ENCODE data around the gene ESRRB. TPM values are rescaled to one million over a fixed set of nuclear protein-coding genes. Genes with fewer than 3 reads are reported as not detected.

ESRRB gene
- total and polyA plus RNA-seq, 8 donors, result 0.58 to 4.6 (median 3.8) TPM; not detected in 2

DNA sequence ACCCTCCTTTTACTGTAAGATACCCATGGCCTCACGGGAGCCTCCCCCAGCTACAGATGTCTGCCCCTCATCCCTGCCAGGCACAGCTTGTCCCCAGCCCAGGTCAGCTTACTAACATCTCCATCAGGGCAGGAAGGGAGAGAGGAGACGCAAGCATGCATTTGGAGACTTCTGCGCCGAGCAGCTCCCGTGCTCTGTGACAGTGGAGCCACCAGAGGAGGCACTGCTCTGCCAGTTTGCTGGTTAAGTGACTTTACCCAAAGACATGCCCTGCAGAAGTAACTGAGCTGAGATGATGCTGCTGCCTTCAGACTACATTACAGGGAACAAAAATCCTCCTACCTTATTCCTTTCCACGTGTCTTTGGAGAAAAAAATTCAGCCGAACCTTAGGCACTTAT, 133.4 kb downstream of the ESRRB start:
- Histone ChIP-seq H3K36me3 (no peaks in the 10 kb centered on the region), H3K27me3 (peaks cover 0 to 37% (median 0%) of the 10 kb centered on the region in 3 donors), H3K27ac (no peak overlapping the region), H3K4me1 (no peaks in the 10 kb centered on the region), H3K4me3 (no peak overlapping the region), H3K9me3 (no peaks in the 10 kb centered on the region)
- 64 to 77% (median 73%) methylated on average over 6 to 7 of the region's 7 CpGs for WGBS, 5 donors
- intact Hi-C loops (cut with DNase I; ENCODE audit: low total_unique reads), result no loop called here
- no peak for DNase-seq
- TF ChIP-seq, protein P1, sequence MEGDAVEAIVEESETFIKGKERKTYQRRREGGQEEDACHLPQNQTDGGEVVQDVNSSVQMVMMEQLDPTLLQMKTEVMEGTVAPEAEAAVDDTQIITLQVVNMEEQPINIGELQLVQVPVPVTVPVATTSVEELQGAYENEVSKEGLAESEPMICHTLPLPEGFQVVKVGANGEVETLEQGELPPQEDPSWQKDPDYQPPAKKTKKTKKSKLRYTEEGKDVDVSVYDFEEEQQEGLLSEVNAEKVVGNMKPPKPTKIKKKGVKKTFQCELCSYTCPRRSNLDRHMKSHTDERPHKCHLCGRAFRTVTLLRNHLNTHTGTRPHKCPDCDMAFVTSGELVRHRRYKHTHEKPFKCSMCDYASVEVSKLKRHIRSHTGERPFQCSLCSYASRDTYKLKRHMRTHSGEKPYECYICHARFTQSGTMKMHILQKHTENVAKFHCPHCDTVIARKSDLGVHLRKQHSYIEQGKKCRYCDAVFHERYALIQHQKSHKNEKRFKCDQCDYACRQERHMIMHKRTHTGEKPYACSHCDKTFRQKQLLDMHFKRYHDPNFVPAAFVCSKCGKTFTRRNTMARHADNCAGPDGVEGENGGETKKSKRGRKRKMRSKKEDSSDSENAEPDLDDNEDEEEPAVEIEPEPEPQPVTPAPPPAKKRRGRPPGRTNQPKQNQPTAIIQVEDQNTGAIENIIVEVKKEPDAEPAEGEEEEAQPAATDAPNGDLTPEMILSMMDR (IDR thresholded peaks at IDR 0.05), result no peak
- TF ChIP-seq POLR2AphosphoS5 (IDR thresholded peaks at IDR 0.05) (no peak), EP300 (IDR thresholded peaks at IDR 0.05) (no peak), POLR2A (IDR thresholded peaks at IDR 0.05) (no peak)

DNA sequence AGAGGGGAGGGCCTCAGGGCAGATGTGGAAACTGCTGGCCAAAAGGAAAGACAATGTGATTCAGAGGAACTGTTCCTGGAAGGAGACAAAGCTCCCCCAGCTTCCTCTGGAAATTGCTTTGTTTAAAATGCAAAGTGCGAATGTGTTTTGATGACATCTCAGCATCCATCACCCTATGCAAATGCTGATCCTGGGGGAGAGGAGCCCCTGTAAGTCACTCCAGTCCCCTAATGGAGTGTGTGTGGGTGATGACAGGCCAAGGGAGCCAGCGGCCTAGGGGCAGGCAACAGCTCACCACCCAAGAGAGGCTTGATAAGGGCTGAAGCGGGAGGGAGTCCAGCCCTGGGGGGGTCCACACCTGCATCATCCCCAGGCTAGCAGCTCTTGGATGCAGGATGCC, 134.2 kb downstream of the ESRRB start:
- no peaks in the 10 kb centered on the region for H3K9me3 ChIP-seq
- DNase-seq, result no peak
- no peak overlapping the region for H3K4me3 ChIP-seq
- no peaks in the 10 kb centered on the region for H3K4me1 ChIP-seq
- H3K36me3 ChIP-seq, result no peaks in the 10 kb centered on the region
- 55 to 80% (median 70%) methylated on average over 1 to 3 of the region's 3 CpGs for WGBS, 5 donors
- TF ChIP-seq EP300 (IDR thresholded peaks at IDR 0.05), result no peak
- TF ChIP-seq, protein P1 (IDR thresholded peaks at IDR 0.05), result no peak
- TF ChIP-seq POLR2AphosphoS5 (IDR thresholded peaks at IDR 0.05), result no peak
- no peak for TF ChIP-seq POLR2A (IDR thresholded peaks at IDR 0.05)
- intact Hi-C loops (cut with DNase I; ENCODE audit: low total_unique reads), result no loop called here
- H3K27ac ChIP-seq, result no peak overlapping the region
- H3K27me3 ChIP-seq, result peaks cover 0 to 33% (median 0%) of the 10 kb centered on the region in 3 donors

DNA sequence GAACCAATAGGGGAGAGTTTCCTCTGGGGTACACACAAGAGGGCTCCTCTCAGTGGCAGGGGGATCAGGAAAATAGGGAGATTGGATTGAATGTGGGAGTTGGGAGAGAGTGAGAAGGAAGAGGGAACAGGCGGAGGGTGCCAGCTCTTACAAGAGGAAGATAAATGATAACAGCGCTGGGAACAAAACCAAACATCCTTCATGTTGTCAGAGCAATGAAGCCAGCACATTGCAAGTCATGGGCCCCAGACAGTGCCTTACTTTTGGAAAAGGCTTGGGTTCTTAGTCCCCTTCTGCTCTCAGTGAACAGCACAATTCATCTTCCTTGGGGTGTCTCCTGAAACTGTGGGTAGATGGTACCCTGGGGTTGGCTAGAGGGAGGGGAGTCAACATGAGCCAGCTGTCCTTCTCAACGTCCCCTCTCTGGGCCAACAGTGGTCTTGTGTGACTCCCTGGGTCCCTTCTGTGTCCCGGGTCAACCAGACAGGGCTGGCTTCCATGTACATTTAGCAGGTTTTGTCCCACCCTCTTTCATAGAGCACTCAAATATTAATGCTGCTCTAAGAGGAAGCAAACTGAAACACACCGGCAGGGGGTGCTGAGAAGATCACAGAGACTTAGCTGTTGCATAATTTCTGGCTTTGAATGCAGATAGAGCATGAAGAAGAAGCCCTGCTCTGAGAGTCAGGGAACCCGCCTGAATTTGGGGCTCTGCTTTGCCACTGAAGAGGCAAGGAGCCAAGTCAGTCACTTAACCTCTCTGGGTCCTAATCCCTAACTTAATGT, 138.5 kb downstream of the ESRRB start:
- Histone ChIP-seq H3K27me3 (peaks cover 0 to 24% (median 0%) of the 10 kb centered on the region in 3 donors), H3K4me3 (no peak overlapping the region), H3K36me3 (no peaks in the 10 kb centered on the region), H3K27ac (no peak overlapping the region), H3K4me1 (no peaks in the 10 kb centered on the region), H3K9me3 (no peaks in the 10 kb centered on the region)
- WGBS, 5 donors, result 51 to 70% (median 64%) methylated on average over 6 of the region's 6 CpGs
- DNase-seq, result no peak
- intact Hi-C loops (cut with DNase I; ENCODE audit: low total_unique reads), result no loop called here
- TF ChIP-seq POLR2AphosphoS5 (IDR thresholded peaks at IDR 0.05) (no peak), POLR2A (IDR thresholded peaks at IDR 0.05) (no peak), EP300 (IDR thresholded peaks at IDR 0.05) (no peak)
- TF ChIP-seq, protein P1 (IDR thresholded peaks at IDR 0.05), result no peak

DNA sequence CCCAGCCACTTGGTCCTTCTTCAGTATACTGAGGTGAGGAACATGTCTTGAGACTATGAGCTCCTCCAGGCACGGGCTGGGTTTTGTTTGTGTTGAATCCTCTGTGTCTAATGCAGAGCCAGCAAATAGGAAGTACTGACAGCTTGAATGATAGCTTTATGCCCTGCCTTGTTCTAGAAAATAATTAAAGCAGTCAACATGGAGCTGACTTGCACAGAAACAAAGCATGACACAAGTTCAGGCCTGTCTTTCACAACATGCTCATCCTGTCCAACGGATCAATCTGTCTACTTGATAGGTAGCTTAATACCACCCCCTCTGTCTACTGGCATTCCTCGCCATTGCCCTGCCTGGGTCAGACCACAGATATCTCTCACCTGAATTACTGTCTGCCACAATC, 140.9 kb downstream of the ESRRB start:
- intact Hi-C loops (cut with DNase I; ENCODE audit: low total_unique reads), result no loop called here
- no peak for TF ChIP-seq EP300 (IDR thresholded peaks at IDR 0.05)
- TF ChIP-seq, protein P1 (IDR thresholded peaks at IDR 0.05), result no peak
- TF ChIP-seq POLR2AphosphoS5 (IDR thresholded peaks at IDR 0.05), result no peak
- TF ChIP-seq POLR2A (IDR thresholded peaks at IDR 0.05), result no peak
- Histone ChIP-seq H3K4me3 (no peak overlapping the region), H3K27ac (no peak overlapping the region), H3K9me3 (peaks cover 0 to 13% (median 6%) of the 10 kb centered on the region in 4 donors), H3K4me1 (no peaks in the 10 kb centered on the region), H3K36me3 (no peaks in the 10 kb centered on the region), H3K27me3 (peaks cover 0 to 18% (median 0%) of the 10 kb centered on the region in 3 donors)
- WGBS, 5 donors, result 48 to 64% (median 53%) methylated on average over 3 of the region's 3 CpGs
- no peak for DNase-seq

Data from stomach (tissue), 9 donors.